ENCODE results near the gene ZMYND15.

Gene ZMYND15

DNA sequence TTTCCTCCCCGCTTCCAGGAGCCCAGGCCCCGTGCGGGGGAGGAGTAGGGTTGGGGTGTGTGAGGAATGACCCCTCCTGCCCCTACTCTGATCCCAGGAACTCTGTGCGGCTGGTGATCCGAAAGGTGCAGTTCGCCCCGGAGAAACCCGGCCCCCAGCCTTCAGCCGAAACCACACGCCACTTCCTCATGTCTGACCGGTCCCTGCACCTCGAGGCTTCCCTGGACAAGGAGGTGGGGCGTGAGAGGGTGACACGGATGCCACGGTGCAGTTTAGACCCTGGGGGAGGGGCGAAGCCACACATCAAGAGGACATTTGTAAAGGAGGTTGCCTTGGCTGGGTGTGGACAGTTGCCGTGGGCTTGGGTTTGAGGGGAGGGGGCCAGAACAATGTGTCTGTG lies 21.8 kb upstream of the ZMYND15 start:
- DNase-seq, result no peak

DNA sequence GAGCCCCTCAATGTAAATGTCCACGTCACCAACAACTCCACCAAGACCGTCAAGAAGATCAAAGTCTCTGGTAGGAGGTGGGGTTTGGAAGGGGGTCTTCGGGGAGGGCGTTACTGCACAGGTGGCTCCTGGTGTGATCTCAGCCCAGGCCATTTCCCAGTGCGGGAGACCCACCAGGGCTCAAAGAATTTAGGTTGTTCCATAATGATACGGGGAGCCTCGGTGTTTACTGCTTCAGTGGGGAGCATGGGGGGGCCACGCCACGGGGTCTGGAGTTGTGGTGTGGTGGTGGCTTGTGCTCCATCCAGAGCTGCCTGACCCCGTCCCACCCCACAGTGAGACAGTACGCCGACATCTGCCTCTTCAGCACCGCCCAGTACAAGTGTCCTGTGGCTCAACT lies 21.4 kb upstream of the ZMYND15 start:
- DNase-seq, result no peak

GRCh38 chr17:4719146-4719545 lies 20.5 kb upstream of the ZMYND15 start:
- no peak for DNase-seq

DNA sequence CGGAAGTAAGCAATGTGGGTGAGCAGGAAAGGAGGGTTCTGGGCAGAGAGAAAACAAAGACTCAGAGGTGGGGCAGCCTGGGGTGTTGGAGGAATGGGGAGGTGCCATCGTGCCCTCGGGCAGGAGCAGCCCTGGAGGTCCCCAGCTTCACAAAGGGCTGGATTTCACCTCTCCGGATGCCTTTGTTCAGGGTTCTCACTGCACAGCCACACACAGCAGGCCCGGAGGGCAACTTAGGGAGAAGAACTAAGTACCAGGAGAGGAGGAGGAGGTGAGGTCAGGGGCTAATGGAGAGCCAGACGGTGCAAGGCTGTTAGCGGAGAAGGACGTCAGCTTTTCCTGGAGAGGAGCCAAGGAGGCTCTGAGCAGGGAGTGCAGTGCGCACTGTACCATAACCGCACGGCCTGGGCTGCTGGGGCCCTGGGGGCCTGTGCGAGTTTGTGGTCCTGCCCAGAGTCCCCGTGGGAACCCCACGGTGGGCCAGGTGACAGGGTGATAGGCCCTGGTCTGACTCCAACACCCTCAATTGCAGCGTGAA lies 19.9 kb upstream of the ZMYND15 start:
- DNase-seq, result no peak

DNA sequence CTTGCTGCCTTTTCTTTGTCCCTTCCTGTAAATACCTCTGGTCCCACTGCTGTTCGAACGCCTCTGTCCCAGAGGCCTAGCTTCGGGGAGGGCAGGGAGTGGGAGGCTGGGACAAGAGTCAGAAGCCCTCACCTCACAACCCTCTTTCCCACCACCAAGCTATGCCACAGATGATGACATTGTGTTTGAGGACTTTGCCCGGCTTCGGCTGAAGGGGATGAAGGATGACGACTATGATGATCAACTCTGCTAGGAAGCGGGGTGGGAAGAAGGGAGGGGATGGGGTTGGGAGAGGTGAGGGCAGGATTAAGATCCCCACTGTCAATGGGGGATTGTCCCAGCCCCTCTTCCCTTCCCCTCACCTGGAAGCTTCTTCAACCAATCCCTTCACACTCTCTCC lies 18.8 kb upstream of the ZMYND15 start:
- no peak for DNase-seq

- DNase-seq, result peak; percentile 30
Measured at GRCh38 chr17:4721203-4722135, 18.2 kb upstream of the ZMYND15 start.

DNA sequence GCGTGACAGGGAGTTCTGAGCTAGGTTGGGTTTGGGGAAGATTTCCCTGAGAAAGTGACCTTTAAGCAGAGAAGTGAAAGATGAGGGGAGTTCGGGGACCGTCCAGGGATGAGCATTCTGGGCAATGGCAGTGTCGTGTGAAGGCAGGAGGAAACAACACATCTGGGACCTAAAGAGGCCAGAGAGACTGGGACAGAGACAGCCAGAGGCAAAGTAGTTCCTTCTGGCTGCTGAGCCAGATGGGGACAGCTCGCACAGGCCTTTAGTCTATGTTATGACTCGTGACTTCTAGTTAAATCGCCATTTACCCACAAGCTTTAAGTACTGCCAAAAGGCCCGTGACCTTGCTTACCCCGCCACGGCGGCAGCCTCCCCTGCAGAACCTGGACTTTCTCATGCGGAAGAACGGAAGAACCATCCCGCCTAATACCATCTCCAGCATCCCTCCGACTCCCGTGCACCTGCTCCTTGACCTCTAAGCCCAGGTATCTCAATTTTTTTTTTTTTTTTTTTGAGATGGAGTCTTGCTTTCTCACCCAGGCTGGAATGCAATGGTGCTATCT lies 16.9 kb upstream of the ZMYND15 start:
- no peak for DNase-seq

DNA sequence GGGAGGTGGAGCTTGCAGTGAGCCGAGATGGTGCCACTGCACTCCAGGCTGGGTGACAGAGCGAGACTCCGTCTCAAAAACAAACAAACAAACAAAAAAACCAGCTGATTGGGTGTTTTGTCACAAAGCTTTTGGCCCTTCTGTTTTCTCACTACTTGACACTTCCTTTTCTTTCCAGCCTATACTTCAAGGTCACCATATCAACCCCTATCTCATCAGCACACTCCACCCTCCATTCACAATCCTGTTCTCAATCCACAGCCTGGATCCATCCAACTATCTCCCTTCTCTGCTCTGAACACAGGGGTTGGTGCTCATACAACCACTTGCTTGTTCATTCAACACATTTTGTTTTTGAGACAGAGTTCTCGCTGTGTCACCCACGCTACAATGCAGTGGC lies 15.0 kb upstream of the ZMYND15 start:
- no peak for DNase-seq

GRCh38 chr17:4725646-4726310 lies 13.9 kb upstream of the ZMYND15 start:
- DNase-seq, result no peak

- DNase-seq, result no peak
Measured at GRCh38 chr17:4728124-4728523, 11.5 kb upstream of the ZMYND15 start.

DNA sequence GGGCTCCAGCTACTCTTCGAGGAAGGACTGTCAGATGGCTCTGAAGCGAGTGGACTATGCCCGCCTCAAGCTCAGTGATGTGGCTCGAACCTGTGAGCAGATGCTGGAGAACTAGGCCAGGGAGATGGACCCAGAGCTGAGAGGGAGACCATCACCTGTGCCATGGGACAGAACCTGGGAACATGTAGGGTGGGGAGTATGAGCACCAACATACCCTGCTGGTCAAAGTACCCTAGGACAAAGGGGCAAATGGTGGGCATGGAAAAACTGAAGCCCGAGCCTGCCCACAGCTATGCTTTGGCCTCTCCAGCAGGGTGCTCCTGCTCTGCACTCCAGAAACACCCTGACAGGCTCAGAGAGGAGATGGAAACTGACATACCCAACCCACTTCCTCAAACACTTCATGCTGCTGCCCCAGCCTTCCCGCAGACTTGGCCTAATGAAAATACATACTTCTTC lies 6.5 kb upstream of the ZMYND15 start:
- DNase-seq, result peak; percentile 34

DNA sequence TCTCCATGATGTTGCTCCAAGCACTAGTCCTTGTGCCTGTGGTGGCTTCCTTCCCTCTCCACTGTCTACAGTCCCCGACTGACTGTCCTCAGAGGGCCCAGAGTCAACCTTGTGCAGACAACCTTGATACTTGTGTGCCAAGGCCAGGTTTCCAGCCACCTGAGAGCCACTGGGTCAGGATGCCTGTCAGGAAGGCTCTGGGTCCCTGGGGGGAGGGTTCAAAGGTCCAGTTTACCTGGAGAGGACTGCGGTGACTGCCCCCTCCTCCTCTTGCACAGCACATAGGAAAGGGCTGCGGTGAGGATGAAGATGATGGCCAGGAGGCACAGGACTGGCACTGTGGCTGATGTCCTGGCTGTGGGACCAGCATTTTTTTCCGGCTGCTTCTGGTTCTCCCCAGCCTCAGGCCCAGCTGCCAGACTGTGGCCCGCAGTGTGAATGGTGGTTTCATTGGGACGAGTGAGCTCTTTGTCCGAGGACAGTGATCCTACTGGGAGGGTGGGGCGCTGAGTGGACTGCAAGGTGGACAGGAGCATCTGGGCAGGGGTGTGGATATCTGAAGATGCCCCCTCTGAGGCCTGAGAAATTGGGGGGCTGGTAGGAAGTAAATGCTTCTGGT lies 4.7 kb upstream of the ZMYND15 start:
- no peak for DNase-seq

GRCh38 chr17:4735876-4736651 lies 3.6 kb upstream of the ZMYND15 start:
- no peak for DNase-seq

- DNase-seq, result peak; percentile 47
Measured at GRCh38 chr17:4738136-4739121, 1.2 kb upstream of the ZMYND15 start.

- no peak for DNase-seq
Measured at GRCh38 chr17:4740025-4740351, 355 bp downstream of the ZMYND15 start.

DNA sequence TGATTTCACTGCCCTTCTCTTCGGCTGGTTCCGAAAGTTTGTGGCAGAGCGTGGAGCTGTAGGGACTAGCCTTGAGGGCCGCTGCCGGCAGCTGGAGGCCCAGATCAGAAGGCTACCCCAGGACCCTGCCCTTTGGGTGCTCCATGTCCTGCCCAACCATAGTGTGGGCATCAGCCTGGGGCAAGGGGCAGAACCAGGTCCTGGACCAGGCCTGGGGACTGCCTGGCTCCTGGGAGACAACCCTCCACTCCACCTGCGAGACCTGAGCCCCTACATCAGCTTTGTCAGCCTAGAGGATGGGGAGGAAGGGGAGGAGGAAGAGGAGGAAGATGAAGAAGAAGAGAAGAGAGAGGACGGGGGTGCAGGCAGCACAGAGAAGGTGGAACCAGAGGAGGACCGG lies 951 bp downstream of the ZMYND15 start:
- no peak for DNase-seq

DNA sequence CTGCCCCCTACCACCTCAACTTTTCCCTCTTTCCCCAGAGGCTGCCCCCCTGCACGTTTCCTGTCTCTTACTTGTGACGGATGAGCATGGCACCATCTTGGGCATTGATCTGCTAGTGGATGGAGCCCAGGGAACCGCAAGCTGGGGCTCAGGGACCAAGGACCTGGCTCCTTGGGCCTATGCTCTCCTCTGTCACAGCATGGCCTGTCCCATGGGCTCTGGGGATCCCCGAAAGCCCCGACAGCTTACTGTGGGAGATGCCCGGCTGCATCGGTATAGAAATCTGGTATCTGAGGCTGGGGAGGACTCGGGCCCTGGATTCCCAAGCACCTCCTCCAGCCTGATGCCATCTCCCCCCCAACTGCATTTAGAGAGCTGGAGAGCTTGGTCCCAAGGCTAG lies 1.9 kb downstream of the ZMYND15 start:
- no peak for DNase-seq

- no peak for DNase-seq
Measured at GRCh38 chr17:4742133-4742532, 2.5 kb downstream of the ZMYND15 start.

- DNase-seq, result no peak
Measured at GRCh38 chr17:4742629-4743028, 3.0 kb downstream of the ZMYND15 start.

GRCh38 chr17:4743216-4743615 lies 3.6 kb downstream of the ZMYND15 start:
- DNase-seq, result no peak

GRCh38 chr17:4743898-4744297 lies 4.3 kb downstream of the ZMYND15 start:
- no peak for DNase-seq
